HG03139 (cell line): Measurements from ENCODE around the gene INSM1.

Experiments used
- ATAC-seq: cut with Tn5 transposase; IDR thresholded peaks from one replicate; pipeline ENCODE4 v1.9.1; 2021; ENCODE audit not compliant: unreplicated experiment

INSM1 gene

GRCh38 chr20:20362774-20363433 lies 5.0 kb upstream of the INSM1 start:
- no peak for ATAC-seq

DNA sequence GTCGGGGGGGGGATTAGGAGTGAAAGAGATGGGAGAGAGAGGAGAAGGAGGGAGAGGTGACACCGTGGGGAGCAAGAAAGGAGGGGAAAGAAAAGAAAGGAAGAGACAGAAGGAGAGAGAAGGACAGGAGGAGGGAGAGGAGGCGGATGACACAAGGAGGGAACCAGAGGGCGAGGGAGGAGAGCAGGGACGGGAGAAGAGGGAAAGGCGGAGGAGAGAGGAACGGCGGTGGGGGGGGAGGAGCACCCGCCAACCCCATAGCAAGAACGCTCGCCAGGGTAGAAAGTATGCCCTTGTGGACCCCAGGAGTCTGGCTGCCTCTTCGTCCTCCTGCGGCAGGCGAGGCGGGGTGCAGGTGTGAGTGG lies 4.5 kb upstream of the INSM1 start:
- no peak for ATAC-seq

DNA sequence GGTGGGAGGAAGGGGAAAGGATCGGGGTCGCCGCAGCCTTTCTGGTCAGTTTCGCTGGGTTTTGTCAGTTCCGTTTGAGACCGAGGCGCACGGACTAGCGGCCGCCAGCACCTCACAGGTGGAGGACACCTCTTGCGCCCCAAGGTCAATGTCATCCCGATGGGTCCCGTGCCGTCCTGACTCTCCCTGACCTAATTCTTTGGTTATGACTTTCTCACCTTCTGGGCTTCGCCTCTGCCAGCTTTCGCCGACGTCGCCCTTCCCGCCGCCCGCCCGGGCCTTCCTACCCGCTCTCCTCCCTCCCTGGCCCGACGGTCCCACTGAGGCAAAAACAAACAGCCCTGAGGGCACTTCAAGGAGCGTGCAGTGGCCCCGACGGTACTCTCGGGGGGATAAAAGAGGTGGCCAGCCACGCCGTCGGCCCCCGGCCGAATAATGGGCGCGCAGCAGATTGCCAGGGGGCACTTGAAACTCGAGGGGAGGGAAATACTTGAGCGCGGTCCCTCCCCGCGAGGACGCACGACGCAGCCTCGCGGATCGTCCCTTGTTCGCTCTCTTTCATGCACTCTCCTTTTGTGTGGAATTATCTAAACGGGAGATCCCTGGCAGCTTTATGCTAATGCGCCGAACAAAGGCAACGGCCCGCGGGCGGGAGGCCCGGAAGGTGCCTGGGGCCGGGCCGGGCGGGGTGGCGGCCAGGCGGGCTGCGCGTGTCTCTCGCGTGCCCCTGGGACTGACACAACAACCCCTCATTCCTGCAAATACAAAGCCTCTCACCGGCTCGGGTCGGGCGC lies 3.9 kb upstream of the INSM1 start:
- ATAC-seq: no peak

GRCh38 chr20:20364593-20365479 lies 3.1 kb upstream of the INSM1 start:
- ATAC-seq: no peak

DNA sequence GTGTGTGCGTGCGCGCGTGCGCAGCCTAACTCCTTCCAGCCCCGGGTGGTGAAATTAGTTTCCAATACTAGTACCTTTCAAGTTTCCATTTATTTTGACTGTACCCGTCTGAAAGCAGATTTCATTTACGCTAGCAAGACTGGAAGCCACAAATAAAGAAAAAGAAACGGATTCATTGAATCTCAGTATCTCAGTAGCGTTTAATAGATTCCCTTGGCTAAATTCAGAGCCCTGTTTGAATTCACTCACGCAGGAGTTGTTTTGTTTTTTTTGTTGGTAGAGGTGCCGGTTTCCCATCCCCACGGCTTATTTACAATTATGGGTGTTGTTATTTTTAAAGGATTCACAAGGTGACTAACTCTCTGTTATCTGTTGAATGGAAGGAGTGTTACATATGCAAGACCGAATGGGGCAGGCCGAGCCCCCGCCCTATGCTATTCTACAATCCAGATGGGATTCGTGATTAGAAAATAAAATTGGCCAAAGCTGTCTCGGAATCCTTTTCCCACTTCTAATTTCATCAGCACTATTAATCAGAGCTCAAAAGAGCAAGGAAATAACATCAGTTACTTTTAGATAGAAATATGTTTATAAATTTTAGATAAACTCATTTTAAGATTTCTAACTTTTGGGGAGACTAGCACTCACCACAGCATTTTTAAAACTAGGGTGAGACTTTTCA lies 2.3 kb upstream of the INSM1 start:
- no peak for ATAC-seq

DNA sequence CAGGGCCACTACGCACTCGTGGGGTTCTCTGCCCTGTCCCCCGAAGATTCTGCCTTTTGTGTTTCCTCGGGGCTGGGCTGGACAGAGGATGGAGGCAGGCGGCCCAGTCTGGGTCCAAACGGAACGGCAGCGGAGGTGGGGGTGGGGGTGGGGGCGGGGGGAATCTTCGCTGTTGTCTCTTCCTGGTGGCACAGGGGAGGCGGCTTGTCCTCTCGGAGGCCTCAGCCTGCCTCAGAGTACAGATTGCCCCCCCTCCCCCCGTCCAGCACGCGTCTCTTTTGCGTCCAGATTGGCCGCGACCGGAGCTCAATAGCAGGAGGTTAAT lies 1.4 kb upstream of the INSM1 start:
- ATAC-seq: no peak

- no peak for ATAC-seq
Observed at GRCh38 chr20:20366876-20367574, 879 bp upstream of the INSM1 start.

GRCh38 chr20:20368418-20369249 lies 730 bp downstream of the INSM1 start:
- ATAC-seq: no peak

GRCh38 chr20:20369250-20370093 lies 1.6 kb downstream of the INSM1 start:
- no peak for ATAC-seq

GRCh38 chr20:20370094-20370575 lies 2.2 kb downstream of the INSM1 start:
- ATAC-seq: no peak

GRCh38 chr20:20371083-20371482 lies 3.2 kb downstream of the INSM1 start:
- ATAC-seq: no peak

DNA sequence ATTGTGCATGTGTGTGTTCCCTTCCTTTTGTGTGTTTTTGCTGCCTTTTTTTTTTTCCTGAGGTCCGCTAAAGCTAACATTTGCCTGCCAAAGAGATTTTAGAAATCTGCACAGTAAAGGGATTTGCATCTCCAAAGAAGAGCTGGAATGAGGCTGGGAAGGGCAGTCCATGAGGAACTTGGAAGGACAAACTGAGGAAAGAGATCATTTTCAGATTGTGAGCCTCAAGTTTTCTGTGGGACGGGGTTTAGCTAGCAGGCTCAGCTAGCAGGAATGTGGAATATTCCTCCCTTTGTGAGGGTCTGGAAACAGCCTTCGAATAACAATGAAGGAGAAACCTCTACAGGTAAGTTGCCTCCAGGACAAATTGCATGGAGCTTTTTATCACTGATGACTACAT lies 3.8 kb downstream of the INSM1 start:
- no peak for ATAC-seq

DNA sequence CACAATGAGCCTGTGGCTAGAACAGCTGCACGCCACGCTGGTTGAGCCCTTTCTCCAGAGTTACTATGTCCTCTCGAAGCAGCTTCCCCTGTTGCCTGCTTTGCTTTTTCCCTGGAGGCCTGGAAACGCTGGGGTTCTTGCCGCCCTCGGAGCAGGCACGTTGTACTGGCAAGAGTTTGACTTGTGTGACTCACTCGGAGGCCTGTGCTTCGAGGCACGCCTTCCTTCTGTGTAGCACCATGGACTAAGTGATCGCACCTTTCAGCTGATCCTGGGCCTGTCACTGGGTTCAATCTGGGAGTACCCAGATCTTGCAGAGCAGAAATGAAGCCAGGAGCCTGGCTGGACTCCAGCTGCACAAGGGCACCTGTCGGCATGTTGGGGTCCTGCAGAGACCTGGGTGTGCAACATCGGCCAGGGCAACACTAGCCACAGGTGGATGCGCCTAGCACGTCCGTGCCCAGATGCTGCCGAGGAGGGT lies 5.2 kb downstream of the INSM1 start:
- no peak for ATAC-seq

DNA sequence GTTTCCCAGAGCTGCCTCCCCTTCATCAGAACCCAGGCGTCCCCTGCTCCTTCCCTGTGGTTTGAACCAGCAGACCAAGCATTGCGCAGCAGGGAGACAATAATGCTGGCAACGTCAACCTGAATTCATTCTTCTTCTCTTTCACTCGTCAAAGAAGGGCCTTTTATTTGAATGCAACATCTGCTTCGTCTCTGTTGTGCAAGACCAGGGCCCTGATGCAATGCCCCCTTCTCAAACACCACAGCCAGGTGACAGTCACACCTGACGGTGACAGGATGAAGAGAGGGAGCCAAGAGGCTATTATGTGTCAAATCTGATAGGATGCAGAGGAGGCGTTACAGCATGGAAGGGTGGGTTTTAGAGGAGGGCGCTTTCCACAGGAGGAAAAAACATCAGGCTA lies 8.0 kb downstream of the INSM1 start:
- ATAC-seq: no peak

GRCh38 chr20:20386192-20386591 lies 18.3 kb downstream of the INSM1 start:
- no peak for ATAC-seq

- no peak for ATAC-seq
Observed at GRCh38 chr20:20390393-20390792, 22.5 kb downstream of the INSM1 start.

DNA sequence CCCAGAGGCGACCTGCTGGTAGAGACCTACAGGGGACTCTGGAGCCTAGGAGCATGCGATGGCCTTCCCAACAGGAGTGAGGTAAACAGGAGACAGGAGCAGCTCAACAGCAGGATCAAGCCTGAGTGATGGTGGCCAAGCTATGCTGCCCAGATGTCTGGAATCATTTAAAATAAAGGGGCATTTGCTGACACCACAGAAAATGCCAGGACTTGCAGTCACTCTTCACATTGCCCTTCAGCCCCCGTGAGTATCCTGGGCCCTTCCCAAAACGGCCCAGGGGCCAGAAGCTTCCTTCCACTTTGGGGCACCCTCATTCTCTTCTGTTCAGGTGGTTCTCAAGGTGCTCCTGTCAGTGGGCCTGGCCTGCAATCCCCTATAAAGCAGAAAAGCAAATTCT lies 23.2 kb downstream of the INSM1 start:
- no peak for ATAC-seq

- no peak for ATAC-seq
Observed at GRCh38 chr20:20391766-20392165, 23.9 kb downstream of the INSM1 start.
